PC-3 (cell line): Measurements from ENCODE around the gene NTRK1. TPM values are rescaled to one million over a fixed set of nuclear protein-coding genes. Genes with fewer than 3 reads are reported as not detected.

Source experiments
- ATAC-seq: fragments of 200-7000 bp; cut with Tn5 transposase; 2 replicates; pipeline ENCODE4 v1.9.1; 2020; ENCODE audit warnings: mild to moderate bottlenecking, moderate library complexity
- BruUV-seq: library from RNA; stranded (reverse); fragments of 400-500 nt; replicated peaks from 2 replicates; lab custom pipeline; 2021; lab: Mats Ljungman, UMichigan
- CTCF ChIA-PET: fragments of 300-600 bp; sonication (Branson Sonifier 250); formaldehyde crosslinking; loops from one replicate; lab custom pipeline; 2022; ENCODE audit warnings: antibody characterized with exemption; lab: Charles Lee
- POLR2A ChIA-PET: fragments of 300-600 bp; sonication (Branson Sonifier 250); formaldehyde crosslinking; loops from one replicate; lab custom pipeline; 2022; ENCODE audit warnings: antibody characterized with exemption; ENCODE audit not compliant: unreplicated experiment; lab: Charles Lee
- DNase-seq: peaks from one replicate; pipeline ENCODE4 v3.0.0-alpha.2; 2015
- H2AFZ ChIP-seq: fragments of 300-600 bp; sonication (generic); 2 replicates; pipeline ENCODE4 v1.6.0; 2016; ENCODE audit warnings: antibody characterized with exemption, low read length
- H3F3A ChIP-seq: fragments of 300-600 bp; sonication (generic); one replicate; pipeline ENCODE4 v1.6.0; 2017; ENCODE audit warnings: antibody characterized with exemption, low read length, control low read depth, mild to moderate bottlenecking; ENCODE audit not compliant: unreplicated experiment
- H3K27ac ChIP-seq: fragments of 300-600 bp; sonication (generic); 2 replicates; pipeline ENCODE4 v1.5.1; 2016; ENCODE audit warnings: mild to moderate bottlenecking, low read length
- H3K27me3 ChIP-seq: fragments of 300-600 bp; sonication (generic); 2 replicates; pipeline ENCODE4 v1.6.1; 2016; ENCODE audit warnings: low read length, mixed read lengths
- H3K36me3 ChIP-seq: fragments of 300-600 bp; sonication (generic); 2 replicates; pipeline ENCODE4 v1.6.1; 2016; ENCODE audit warnings: low read depth, mixed run types, low read length, mixed read lengths
- H3K4me1 ChIP-seq: fragments of 300-600 bp; sonication (generic); 2 replicates; pipeline ENCODE4 v1.5.1; 2016; ENCODE audit warnings: low read length; ENCODE audit not compliant: insufficient read depth
- H3K4me2 ChIP-seq: fragments of 300-600 bp; sonication (generic); 2 replicates; pipeline ENCODE4 v1.6.0; 2016; ENCODE audit warnings: low read length
- H3K4me3 ChIP-seq: fragments of 300-600 bp; sonication (generic); 2 replicates; pipeline ENCODE4 v1.5.1; 2016; ENCODE audit warnings: mild to moderate bottlenecking, low read length, mixed read lengths
- H3K79me2 ChIP-seq: fragments of 300-600 bp; sonication (generic); 2 replicates; pipeline ENCODE4 v1.6.1; 2017; ENCODE audit warnings: low read length, mixed read lengths
- H3K9ac ChIP-seq: fragments of 300-600 bp; sonication (generic); 2 replicates; pipeline ENCODE4 v1.6.0; 2016; ENCODE audit warnings: mild to moderate bottlenecking, low read length
- H3K9me2 ChIP-seq: fragments of 300-600 bp; sonication (generic); replicated peaks from 2 replicates; pipeline ENCODE4 v1.6.1; 2016; ENCODE audit warnings: mixed run types, low read length, mixed read lengths
- H3K9me3 ChIP-seq: fragments of 300-600 bp; sonication (generic); 2 replicates; pipeline ENCODE4 v1.6.1; 2016; ENCODE audit warnings: low read length, mixed read lengths
- H4K20me1 ChIP-seq: fragments of 300-600 bp; sonication (generic); 2 replicates; pipeline ENCODE4 v1.6.1; 2016; ENCODE audit warnings: low read length, mixed read lengths
- EZH2 ChIP-seq: fragments of 300-600 bp; sonication (generic); IDR thresholded peaks from one replicate; pipeline ENCODE4 v1.6.1; 2017; ENCODE audit warnings: antibody characterized with exemption, mild to moderate bottlenecking, low read length; ENCODE audit not compliant: unreplicated experiment
- EZH2phosphoT487 ChIP-seq: fragments of 300-600 bp; sonication (generic); IDR thresholded peaks from 2 replicates; pipeline ENCODE4 v1.6.1; 2018; ENCODE audit warnings: mild to moderate bottlenecking, antibody characterized with exemption, low read length, borderline replicate concordance
- intact Hi-C: fragments of 100-400 bp; cut with micrococcal nuclease; formaldehyde crosslinking; loops from 2 replicates; pipeline ENCODE4 v1.9.0; 2023
- total RNA-seq: library from RNA; depleted of rRNA; stranded (reverse); fragments of >200 nt; gene quantifications from 2 replicates; pipeline ENCODE4 v1.2.3, GENCODE V29; 2014
- TF ChIP-seq, protein P1 (sequence below): fragments of 300-600 bp; sonication (generic); conservative IDR thresholded peaks from 2 replicates; pipeline ENCODE4 v1.5.1; 2017; ENCODE audit warnings: antibody characterized with exemption, low read depth, mild to moderate bottlenecking, low read length

Gene NTRK1
- total RNA-seq, 1 experiment from 2014 or later: 0.15 TPM

DNA sequence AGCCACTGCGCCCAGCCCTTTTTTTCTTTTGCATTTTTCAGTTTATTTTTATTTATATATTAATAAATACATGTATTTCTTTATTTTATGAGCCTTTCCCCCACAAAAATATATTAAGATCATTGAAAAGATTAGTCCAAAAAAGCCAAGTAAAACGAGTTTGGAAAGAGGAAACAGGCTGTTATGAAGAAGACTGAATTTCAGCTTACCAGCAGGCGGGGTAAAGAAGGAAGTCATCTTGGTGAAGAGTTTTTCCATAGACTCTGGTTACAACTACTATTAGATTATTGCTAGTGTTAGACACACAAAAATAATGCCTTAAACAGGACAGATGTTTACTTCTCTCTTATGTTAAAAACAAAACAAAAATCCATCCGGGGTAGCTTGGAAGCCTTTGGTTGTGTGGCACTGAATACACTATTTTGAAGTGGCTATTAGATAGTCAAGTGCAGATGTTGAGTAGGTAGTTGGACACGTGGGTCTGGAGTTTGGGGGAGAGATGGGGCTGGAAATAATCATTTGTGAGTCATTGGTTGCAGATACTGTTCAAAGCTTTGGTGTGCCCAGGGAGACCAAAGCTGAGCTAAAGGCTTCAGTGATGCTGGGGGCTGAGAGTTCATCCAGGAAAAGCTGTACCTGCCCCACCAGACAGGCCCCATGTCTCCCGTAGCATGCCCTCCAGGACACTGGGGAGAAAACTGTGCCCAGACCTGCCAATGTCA, 51.1 kb downstream of the NTRK1 start:
- POLR2A ChIA-PET: no interaction called here
- no TSS peak for BruUV-seq

DNA sequence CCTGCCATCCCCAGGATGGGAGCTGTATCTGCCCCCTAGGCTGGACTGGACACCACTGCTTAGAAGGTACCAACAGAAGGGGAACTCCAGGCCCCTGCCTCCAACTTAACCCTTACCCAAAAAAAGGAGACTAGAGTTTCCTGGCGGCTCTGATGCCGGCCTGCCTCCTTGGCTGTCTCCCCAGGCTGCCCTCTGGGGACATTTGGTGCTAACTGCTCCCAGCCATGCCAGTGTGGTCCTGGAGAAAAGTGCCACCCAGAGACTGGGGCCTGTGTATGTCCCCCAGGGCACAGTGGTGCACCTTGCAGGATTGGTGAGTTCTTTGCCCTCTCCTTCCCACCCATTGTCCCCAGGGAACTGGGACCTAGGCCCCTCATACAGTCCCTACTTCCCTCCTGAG, 51.6 kb downstream of the NTRK1 start:
- Histone ChIP-seq H3K4me2 (no peak overlapping the region), H3K9me3 (no peaks in the 10 kb centered on the region), H2AFZ (no peak overlapping the region), H3K79me2 (no peaks in the 10 kb centered on the region), H3K9ac (no peak overlapping the region), H3F3A (no peaks in the 10 kb centered on the region), H3K27me3 (no peaks in the 10 kb centered on the region), H3K9me2 (no peaks in the 10 kb centered on the region), H4K20me1 (no peaks in the 10 kb centered on the region), H3K27ac (no peak overlapping the region), H3K4me3 (no peak overlapping the region), H3K4me1 (peaks cover 13% of the 10 kb centered on the region), H3K36me3 (peaks cover 14% of the 10 kb centered on the region)
- ATAC-seq: no peak
- DNase-seq: no peak
- POLR2A ChIA-PET: no interaction called here
- TF ChIP-seq EZH2phosphoT487: no peak
- TF ChIP-seq, protein P1, sequence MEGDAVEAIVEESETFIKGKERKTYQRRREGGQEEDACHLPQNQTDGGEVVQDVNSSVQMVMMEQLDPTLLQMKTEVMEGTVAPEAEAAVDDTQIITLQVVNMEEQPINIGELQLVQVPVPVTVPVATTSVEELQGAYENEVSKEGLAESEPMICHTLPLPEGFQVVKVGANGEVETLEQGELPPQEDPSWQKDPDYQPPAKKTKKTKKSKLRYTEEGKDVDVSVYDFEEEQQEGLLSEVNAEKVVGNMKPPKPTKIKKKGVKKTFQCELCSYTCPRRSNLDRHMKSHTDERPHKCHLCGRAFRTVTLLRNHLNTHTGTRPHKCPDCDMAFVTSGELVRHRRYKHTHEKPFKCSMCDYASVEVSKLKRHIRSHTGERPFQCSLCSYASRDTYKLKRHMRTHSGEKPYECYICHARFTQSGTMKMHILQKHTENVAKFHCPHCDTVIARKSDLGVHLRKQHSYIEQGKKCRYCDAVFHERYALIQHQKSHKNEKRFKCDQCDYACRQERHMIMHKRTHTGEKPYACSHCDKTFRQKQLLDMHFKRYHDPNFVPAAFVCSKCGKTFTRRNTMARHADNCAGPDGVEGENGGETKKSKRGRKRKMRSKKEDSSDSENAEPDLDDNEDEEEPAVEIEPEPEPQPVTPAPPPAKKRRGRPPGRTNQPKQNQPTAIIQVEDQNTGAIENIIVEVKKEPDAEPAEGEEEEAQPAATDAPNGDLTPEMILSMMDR: no peak
- TF ChIP-seq EZH2: no peak
- BruUV-seq: no TSS peak
- intact Hi-C loops: no loop called here
- CTCF ChIA-PET: no interaction called here

More for the DNA sequence above, 51.1 kb downstream of the NTRK1 start:
- no peak overlapping the region for H3K4me2 ChIP-seq
- H3K9me2 ChIP-seq: no peaks in the 10 kb centered on the region
- no peak overlapping the region for H3K27ac ChIP-seq
- no peaks in the 10 kb centered on the region for H3K9me3 ChIP-seq
- no peaks in the 10 kb centered on the region for H4K20me1 ChIP-seq
- no peak overlapping the region for H3K4me3 ChIP-seq
- H3K36me3 ChIP-seq: peaks cover 12% of the 10 kb centered on the region; the same call in 1 of the 2 replicates
- H3K4me1 ChIP-seq: peaks cover 19% of the 10 kb centered on the region
- H2AFZ ChIP-seq: no peak overlapping the region
- no peaks in the 10 kb centered on the region for H3K79me2 ChIP-seq
- ATAC-seq (no peak), DNase-seq (no peak)
- no peaks in the 10 kb centered on the region for H3K27me3 ChIP-seq
- H3K9ac ChIP-seq: no peak overlapping the region
- H3F3A ChIP-seq: no peaks in the 10 kb centered on the region
- CTCF ChIA-PET: no interaction called here
- intact Hi-C loops: no loop called here
- TF ChIP-seq EZH2phosphoT487 (no peak), EZH2 (no peak)
- TF ChIP-seq, protein P1: no peak
